B cell (primary cell): ENCODE measurements around the gene SERPINE2.

Experiments used
- CTCF ChIP-seq: fragments of 200-600 bp; IDR thresholded peaks from one replicate; pipeline ENCODE4 v1.8.0; 2022; ENCODE audit warnings: antibody characterized with exemption, mild to moderate bottlenecking
- EZH2 ChIP-seq: IDR thresholded peaks from 2 replicates; pipeline ENCODE4 v1.6.1; 2012; ENCODE audit warnings: borderline replicate concordance, low read depth, mild to moderate bottlenecking, moderate library complexity, low read length; ENCODE audit not compliant: insufficient read depth, poor library complexity, severe bottlenecking

- TF ChIP-seq CTCF (no peak), EZH2 (no peak)
Observed at GRCh38 chr2:223971731-223972130, 67.4 kb downstream of the SERPINE2 start.
